Stomach (tissue), 4 donors: ENCODE results near the gene UBXN1.

Experiments
- EP300 ChIP-seq: sonication (generic); formaldehyde crosslinking; IDR thresholded peaks from one replicate; pipeline ENCODE4 v1.6.1; 2017; ENCODE audit warnings: antibody characterized with exemption
- POLR2A ChIP-seq, 4 donors: fragments of 450-650 bp; IDR thresholded peaks; one replicate each; pipeline ENCODE4 v1.6.1; 2016; ENCODE audit warnings: antibody characterized with exemption in 4 of 4, control low read depth in 2 of 4, mild to moderate bottlenecking in 1 of 4, moderate library complexity in 1 of 4
- POLR2AphosphoS5 ChIP-seq, 3 donors: sonication (generic); formaldehyde crosslinking; IDR thresholded peaks; one replicate each; pipeline ENCODE4 v1.6.1; 2016; ENCODE audit warnings: antibody characterized with exemption in 3 of 3
- TF ChIP-seq, protein P1 (sequence below), 7 experiments: fragments of 450-650 bp in 4 of 7; fragments of 200-600 bp in 3 of 7; sonication (generic) in 3 of 7; IDR thresholded peaks; one replicate each; pipeline ENCODE4 v1.5.1; 2016 to 2019; ENCODE audit warnings: antibody characterized with exemption in 7 of 7, control low read depth in 2 of 7, mild to moderate bottlenecking in 1 of 7

- no peak for TF ChIP-seq POLR2A (IDR thresholded peaks at IDR 0.05)
- TF ChIP-seq, protein P1, sequence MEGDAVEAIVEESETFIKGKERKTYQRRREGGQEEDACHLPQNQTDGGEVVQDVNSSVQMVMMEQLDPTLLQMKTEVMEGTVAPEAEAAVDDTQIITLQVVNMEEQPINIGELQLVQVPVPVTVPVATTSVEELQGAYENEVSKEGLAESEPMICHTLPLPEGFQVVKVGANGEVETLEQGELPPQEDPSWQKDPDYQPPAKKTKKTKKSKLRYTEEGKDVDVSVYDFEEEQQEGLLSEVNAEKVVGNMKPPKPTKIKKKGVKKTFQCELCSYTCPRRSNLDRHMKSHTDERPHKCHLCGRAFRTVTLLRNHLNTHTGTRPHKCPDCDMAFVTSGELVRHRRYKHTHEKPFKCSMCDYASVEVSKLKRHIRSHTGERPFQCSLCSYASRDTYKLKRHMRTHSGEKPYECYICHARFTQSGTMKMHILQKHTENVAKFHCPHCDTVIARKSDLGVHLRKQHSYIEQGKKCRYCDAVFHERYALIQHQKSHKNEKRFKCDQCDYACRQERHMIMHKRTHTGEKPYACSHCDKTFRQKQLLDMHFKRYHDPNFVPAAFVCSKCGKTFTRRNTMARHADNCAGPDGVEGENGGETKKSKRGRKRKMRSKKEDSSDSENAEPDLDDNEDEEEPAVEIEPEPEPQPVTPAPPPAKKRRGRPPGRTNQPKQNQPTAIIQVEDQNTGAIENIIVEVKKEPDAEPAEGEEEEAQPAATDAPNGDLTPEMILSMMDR (IDR thresholded peaks at IDR 0.05) = no peak
- no peak for TF ChIP-seq POLR2AphosphoS5 (IDR thresholded peaks at IDR 0.05)
- TF ChIP-seq EP300 = no peak
Observed at GRCh38 chr11:62712276-62712812, 33.5 kb upstream of the UBXN1 start.
